ENCODE measurements around the gene SHLD1. TPM values are rescaled to one million over a fixed set of nuclear protein-coding genes. Genes with fewer than 3 reads are reported as not detected.

The SHLD1 gene
- total RNA-seq, 1 donor from 2014 or later = 4.1 TPM

DNA sequence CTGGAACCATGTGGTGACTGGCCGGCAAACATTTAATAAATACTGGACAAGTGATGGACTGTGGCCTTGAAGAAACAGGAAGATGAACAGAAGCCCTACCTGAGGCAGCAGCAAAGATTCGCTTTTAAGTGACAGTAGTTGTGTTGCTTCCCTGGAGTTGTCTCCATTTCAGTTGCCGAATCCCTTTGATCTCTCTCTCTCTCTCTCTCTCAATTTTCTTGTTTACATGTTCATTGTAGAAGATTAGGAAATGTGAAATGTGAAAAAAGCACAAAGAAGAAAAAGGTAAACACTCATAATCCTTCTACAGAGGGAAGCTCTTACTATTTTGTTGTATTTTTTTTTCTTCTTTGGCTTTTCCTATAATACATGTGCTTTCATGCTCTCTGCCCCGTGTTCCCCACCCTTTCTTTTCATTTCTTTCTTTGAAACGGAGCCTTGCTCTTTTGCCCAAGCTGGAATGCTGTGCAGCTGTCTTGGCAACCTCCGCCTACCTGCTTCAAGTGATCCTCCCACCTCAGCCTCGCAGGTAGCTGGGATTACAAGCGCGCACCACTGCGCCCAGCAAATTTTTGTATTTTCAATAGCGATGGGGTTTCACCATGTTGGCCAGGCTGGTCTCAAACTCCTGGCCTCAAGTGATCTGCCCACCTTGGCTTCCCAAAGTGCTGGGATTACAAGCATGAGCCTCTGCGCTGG lies 81.5 kb downstream of the SHLD1 start:
- Mint-ChIP-seq H3K36me3 (ENCODE audit: unreplicated experiment) (no peaks in the 10 kb centered on the region), H3K4me3 (ENCODE audit: unreplicated experiment) (no peak overlapping the region), H3K9me3 (ENCODE audit: unreplicated experiment) (no peaks in the 10 kb centered on the region), H3K27ac (ENCODE audit: unreplicated experiment) (no peak overlapping the region), H3K4me1 (ENCODE audit: unreplicated experiment) (peaks cover 16% of the 10 kb centered on the region), H3K27me3 (ENCODE audit: unreplicated experiment) (peaks cover 2% of the 10 kb centered on the region)
- TF ChIP-seq, protein P1, sequence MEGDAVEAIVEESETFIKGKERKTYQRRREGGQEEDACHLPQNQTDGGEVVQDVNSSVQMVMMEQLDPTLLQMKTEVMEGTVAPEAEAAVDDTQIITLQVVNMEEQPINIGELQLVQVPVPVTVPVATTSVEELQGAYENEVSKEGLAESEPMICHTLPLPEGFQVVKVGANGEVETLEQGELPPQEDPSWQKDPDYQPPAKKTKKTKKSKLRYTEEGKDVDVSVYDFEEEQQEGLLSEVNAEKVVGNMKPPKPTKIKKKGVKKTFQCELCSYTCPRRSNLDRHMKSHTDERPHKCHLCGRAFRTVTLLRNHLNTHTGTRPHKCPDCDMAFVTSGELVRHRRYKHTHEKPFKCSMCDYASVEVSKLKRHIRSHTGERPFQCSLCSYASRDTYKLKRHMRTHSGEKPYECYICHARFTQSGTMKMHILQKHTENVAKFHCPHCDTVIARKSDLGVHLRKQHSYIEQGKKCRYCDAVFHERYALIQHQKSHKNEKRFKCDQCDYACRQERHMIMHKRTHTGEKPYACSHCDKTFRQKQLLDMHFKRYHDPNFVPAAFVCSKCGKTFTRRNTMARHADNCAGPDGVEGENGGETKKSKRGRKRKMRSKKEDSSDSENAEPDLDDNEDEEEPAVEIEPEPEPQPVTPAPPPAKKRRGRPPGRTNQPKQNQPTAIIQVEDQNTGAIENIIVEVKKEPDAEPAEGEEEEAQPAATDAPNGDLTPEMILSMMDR (IDR thresholded peaks at IDR 0.05) = no peak
- DNase-seq (ENCODE audit: extremely low spot score, unreplicated experiment) = no peak

DNA sequence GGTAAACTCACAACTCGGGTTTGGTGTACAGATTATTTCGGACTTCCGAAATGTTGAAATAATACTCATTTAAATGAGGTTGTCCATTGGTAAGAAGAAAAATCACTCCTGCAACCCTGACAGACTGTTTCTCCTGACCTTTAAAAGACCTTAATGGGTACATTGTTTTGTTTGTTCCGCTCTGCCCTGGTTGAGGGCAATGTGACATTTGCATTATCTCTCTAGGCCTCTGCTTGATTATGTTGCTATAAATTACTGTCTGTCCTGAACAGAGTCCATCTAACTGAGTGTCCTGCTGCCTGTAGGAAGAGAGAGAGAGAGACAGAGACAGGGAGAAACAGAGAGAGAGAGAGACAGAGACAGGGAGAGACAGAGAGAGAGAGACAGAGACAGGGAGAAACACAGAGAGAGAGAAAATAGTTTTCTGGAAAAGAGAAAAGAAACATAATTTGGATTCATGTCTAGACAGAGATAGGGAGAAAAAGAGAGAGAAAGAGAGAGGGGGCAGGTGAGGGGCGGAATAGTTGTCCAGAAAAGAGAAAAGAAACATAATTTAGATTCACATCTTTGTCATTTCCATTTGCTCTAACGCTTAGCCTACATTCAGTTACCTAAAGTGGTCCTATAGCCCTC lies 83.2 kb downstream of the SHLD1 start:
- no peak overlapping the region for H3K4me3 Mint-ChIP-seq (ENCODE audit: unreplicated experiment)
- TF ChIP-seq, protein P1 (IDR thresholded peaks at IDR 0.05) = no peak

DNA sequence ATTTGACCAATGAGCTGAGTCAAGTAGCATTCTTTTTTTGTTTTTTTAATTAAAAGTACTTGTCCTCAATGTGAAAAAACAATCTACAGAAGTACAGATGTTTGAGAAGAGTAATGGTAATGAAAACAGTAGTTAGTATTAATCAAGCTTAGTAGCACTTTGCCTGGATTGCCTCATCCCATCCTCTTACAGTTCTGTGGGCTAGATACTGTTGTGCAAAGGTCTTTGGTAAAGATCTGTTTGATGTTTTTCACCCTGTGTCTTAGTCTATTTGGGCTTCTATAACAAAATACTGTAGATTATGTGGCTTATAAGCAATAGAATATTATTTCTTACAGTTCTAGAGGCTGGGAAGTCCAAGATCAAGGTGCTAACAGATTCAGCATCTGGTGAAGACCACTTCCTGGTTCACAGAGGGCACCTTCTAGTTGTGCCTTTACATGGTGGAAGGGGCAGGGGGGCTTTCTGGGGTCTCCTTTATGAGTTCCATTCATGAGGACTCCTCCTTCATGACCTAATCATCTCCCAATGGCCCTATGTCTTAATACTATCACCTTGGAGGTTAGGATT lies 84.3 kb downstream of the SHLD1 start:
- peaks cover 16% of the 10 kb centered on the region for H3K4me1 Mint-ChIP-seq (ENCODE audit: unreplicated experiment)
- TF ChIP-seq, protein P1 (IDR thresholded peaks at IDR 0.05) = no peak
- no peaks in the 10 kb centered on the region for H3K36me3 Mint-ChIP-seq (ENCODE audit: unreplicated experiment)
- peaks cover 2% of the 10 kb centered on the region for H3K27me3 Mint-ChIP-seq (ENCODE audit: unreplicated experiment)
- H3K4me3 Mint-ChIP-seq (ENCODE audit: unreplicated experiment) = no peak overlapping the region
- H3K9me3 Mint-ChIP-seq (ENCODE audit: unreplicated experiment) = no peaks in the 10 kb centered on the region
- H3K27ac Mint-ChIP-seq (ENCODE audit: unreplicated experiment) = no peak overlapping the region
- no peak for DNase-seq (ENCODE audit: extremely low spot score, unreplicated experiment)

More for the DNA sequence above, 83.2 kb downstream of the SHLD1 start:
- Mint-ChIP-seq H3K4me1 (ENCODE audit: unreplicated experiment) (peaks cover 16% of the 10 kb centered on the region), H3K36me3 (ENCODE audit: unreplicated experiment) (no peaks in the 10 kb centered on the region), H3K27me3 (ENCODE audit: unreplicated experiment) (peaks cover 2% of the 10 kb centered on the region), H3K27ac (ENCODE audit: unreplicated experiment) (no peak overlapping the region), H3K9me3 (ENCODE audit: unreplicated experiment) (no peaks in the 10 kb centered on the region)
- no peak for DNase-seq (ENCODE audit: extremely low spot score, unreplicated experiment)

DNA sequence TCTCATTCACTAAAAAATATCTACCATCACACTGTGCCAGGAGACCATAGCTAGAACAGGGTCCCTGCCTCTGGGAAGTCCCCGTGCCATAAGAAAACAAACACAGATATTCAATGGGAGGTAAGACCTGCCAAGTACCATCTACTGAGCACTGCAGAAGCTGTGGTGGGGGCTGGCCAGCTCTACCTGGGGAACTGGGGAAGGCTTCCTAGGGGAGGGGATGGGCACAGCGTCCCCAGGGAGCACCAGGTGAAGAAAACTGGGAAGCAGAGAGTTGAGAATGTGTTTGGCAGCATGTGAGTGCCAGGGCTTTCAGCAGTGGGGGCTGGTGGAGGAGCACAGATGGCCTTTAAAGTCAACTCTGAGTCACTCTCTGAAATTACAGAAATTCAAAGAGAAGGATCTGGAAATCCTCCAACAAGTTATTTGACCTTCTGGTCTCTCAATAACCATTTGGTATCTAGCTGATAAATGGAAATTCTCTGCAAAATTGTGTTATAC lies 85.2 kb downstream of the SHLD1 start:
- Mint-ChIP-seq H3K27me3 (ENCODE audit: unreplicated experiment) (peaks cover 2% of the 10 kb centered on the region), H3K9me3 (ENCODE audit: unreplicated experiment) (no peaks in the 10 kb centered on the region), H3K27ac (ENCODE audit: unreplicated experiment) (peak overlapping the region; percentile 71), H3K4me3 (ENCODE audit: unreplicated experiment) (no peak overlapping the region), H3K4me1 (ENCODE audit: unreplicated experiment) (peaks cover 16% of the 10 kb centered on the region), H3K36me3 (ENCODE audit: unreplicated experiment) (no peaks in the 10 kb centered on the region)
- DNase-seq (ENCODE audit: extremely low spot score, unreplicated experiment) = no peak
- TF ChIP-seq, protein P1 (IDR thresholded peaks at IDR 0.05) = no peak

DNA sequence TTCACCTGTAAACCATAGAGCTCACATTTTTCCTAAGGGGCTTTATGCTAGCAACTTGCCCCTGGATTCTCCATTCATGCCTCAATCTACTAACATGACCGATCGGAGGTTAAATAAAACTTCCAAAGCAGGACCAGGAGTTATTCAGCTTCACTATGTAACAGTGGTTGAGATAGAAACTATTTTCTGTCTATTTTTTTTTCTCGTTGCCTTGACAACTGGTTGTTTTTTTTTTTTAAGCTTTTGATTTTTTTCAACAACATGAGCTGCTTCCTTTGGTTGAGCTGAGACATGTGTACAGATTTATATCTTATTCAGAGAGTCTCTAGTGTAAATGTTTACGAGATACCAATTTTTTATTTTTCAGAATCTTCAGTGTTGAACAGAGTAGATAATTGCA lies 85.7 kb downstream of the SHLD1 start:
- Mint-ChIP-seq H3K27ac (ENCODE audit: unreplicated experiment) (peak overlapping the region; percentile 71), H3K4me1 (ENCODE audit: unreplicated experiment) (peaks cover 16% of the 10 kb centered on the region), H3K27me3 (ENCODE audit: unreplicated experiment) (peaks cover 2% of the 10 kb centered on the region), H3K9me3 (ENCODE audit: unreplicated experiment) (no peaks in the 10 kb centered on the region), H3K36me3 (ENCODE audit: unreplicated experiment) (no peaks in the 10 kb centered on the region), H3K4me3 (ENCODE audit: unreplicated experiment) (no peak overlapping the region)
- no peak for DNase-seq (ENCODE audit: extremely low spot score, unreplicated experiment)
- TF ChIP-seq, protein P1 (IDR thresholded peaks at IDR 0.05) = no peak
